Measurements from ENCODE around the gene EPS8.

Gene EPS8

GRCh38 chr12:15688202-15688736 lies 100.9 kb downstream of the EPS8 start:
- no peak for DNase-seq

- DNase-seq = no peak
These were observed 101.6 kb downstream of the EPS8 start for GRCh38 chr12:15687583-15687982.

GRCh38 chr12:15684896-15685658 lies 104.1 kb downstream of the EPS8 start:
- no peak for DNase-seq

GRCh38 chr12:15682826-15683225 lies 106.4 kb downstream of the EPS8 start:
- no peak for DNase-seq

GRCh38 chr12:15679151-15679550 lies 110.0 kb downstream of the EPS8 start:
- DNase-seq = no peak

GRCh38 chr12:15677726-15678201 lies 111.4 kb downstream of the EPS8 start:
- DNase-seq = no peak

GRCh38 chr12:15677228-15677627 lies 112.0 kb downstream of the EPS8 start:
- DNase-seq = no peak

- no peak for DNase-seq
These were observed 116.4 kb downstream of the EPS8 start for GRCh38 chr12:15672671-15673270.

GRCh38 chr12:15670756-15671155 lies 118.4 kb downstream of the EPS8 start:
- no peak for DNase-seq

- no peak for DNase-seq
These were observed 119.8 kb downstream of the EPS8 start for GRCh38 chr12:15669256-15669948.

GRCh38 chr12:15664491-15664890 lies 124.7 kb downstream of the EPS8 start:
- no peak for DNase-seq

- no peak for DNase-seq
These were observed 126.1 kb downstream of the EPS8 start for GRCh38 chr12:15662983-15663659.

GRCh38 chr12:15662303-15662980 lies 126.7 kb downstream of the EPS8 start:
- DNase-seq = no peak

GRCh38 chr12:15651371-15651770 lies 137.8 kb downstream of the EPS8 start:
- DNase-seq = no peak

- DNase-seq = no peak
These were observed 138.6 kb downstream of the EPS8 start for GRCh38 chr12:15650399-15651128.

GRCh38 chr12:15649347-15649746 lies 139.8 kb downstream of the EPS8 start:
- no peak for DNase-seq

GRCh38 chr12:15648558-15648957 lies 140.6 kb downstream of the EPS8 start:
- no peak for DNase-seq

- no peak for DNase-seq
These were observed 142.6 kb downstream of the EPS8 start for GRCh38 chr12:15646581-15646980.

- no peak for DNase-seq
These were observed 144.5 kb downstream of the EPS8 start for GRCh38 chr12:15644700-15645099.

- no peak for DNase-seq
These were observed 151.0 kb downstream of the EPS8 start for GRCh38 chr12:15638231-15638630.

GRCh38 chr12:15636060-15636890 lies 152.9 kb downstream of the EPS8 start:
- DNase-seq = no peak
